ENCODE results near the gene GAS2. TPM values are rescaled to one million over a fixed set of nuclear protein-coding genes. Genes with fewer than 3 reads are reported as not detected.

GAS2 gene
- total and polyA plus RNA-seq, 9 of the 15 experiments (the other 6 are each of a cell fraction or from before 2014, with no cell fraction given), result 0.77 to 1.9 (median 1.1) TPM

DNA sequence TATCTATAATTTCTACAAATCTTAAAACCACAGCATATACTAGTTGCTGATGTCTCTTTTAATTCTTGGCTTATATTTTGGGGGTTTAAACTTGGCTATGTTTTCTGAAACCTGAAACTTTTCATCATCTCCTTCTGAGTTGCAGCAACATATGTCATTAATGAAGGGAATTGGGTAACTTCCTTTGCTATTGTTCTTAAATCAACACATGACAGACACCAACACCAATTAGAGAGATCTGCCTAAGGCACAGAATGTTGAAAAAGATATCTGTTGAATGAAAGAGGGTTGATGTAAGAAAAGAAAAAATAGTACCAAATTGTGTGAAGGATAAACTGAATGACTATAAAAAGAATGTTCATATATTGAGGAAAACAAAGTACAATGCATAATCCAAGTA is 10.3 kb upstream of the GAS2 start:
- ATAC-seq (no peak), DNase-seq (ENCODE audit: extremely low read depth in 1 of 4, low spot score in 3 of 4) (no peak), FAIRE-seq (no peak)
- Histone ChIP-seq H3K27ac (ENCODE audit: extremely low read depth, low read depth, low read length) (no peak overlapping the region), H3K79me2 (ENCODE audit: control insufficient read depth, insufficient read depth, low read length) (no peaks in the 10 kb centered on the region), H3K4me3 (no peak overlapping the region), H3K9ac (ENCODE audit: insufficient read depth in 1 of 2, low read depth in 2 of 2, low read length in 2 of 2) (no peak overlapping the region), H3K4me2 (ENCODE audit: insufficient read depth, low read length) (no peak overlapping the region), H3K9me1 (ENCODE audit: control insufficient read depth, insufficient read depth, low read length) (no peaks in the 10 kb centered on the region), H4K20me1 (replicated peaks; ENCODE audit: control insufficient read depth, insufficient read depth, low read length) (no peaks in the 10 kb centered on the region), H3K9me3 (replicated peaks; ENCODE audit: control insufficient read depth, insufficient read depth, low read depth, low read length) (no peaks in the 10 kb centered on the region), H3K27me3 (ENCODE audit: control insufficient read depth in 2 of 2, insufficient read depth in 2 of 2, low read length in 2 of 2) (no peaks in the 10 kb centered on the region), H2AFZ (ENCODE audit: low read depth, low read length) (no peak overlapping the region), H3K4me1 (replicated peaks in 1 of 2; ENCODE audit: control insufficient read depth in 2 of 2, insufficient read depth in 2 of 2, low read length in 2 of 2) (no peaks in the 10 kb centered on the region), H3K36me3 (ENCODE audit: control insufficient read depth, insufficient read depth, low read length) (no peaks in the 10 kb centered on the region)
- BruUV-seq (replicated peaks), result no TSS peak
- no peak for TF ChIP-seq ZNF695 (CRISPR knock-in tag; IDR thresholded peaks at IDR 0.05)
- no peak for TF ChIP-seq SRSF7 (optimal IDR thresholded peaks at IDR 0.05; ENCODE audit: low read depth, low read length)
- TF ChIP-seq, protein P1, sequence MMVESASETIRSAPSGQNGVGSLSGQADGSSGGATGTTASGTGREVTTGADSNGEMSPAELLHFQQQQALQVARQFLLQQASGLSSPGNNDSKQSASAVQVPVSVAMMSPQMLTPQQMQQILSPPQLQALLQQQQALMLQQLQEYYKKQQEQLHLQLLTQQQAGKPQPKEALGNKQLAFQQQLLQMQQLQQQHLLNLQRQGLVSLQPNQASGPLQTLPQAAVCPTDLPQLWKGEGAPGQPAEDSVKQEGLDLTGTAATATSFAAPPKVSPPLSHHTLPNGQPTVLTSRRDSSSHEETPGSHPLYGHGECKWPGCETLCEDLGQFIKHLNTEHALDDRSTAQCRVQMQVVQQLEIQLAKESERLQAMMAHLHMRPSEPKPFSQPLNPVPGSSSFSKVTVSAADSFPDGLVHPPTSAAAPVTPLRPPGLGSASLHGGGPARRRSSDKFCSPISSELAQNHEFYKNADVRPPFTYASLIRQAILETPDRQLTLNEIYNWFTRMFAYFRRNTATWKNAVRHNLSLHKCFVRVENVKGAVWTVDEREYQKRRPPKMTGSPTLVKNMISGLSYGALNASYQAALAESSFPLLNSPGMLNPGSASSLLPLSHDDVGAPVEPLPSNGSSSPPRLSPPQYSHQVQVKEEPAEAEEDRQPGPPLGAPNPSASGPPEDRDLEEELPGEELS (CRISPR knock-in tag; IDR thresholded peaks at IDR 0.05; ENCODE audit: borderline replicate concordance), result no peak
- TF ChIP-seq, protein P2, sequence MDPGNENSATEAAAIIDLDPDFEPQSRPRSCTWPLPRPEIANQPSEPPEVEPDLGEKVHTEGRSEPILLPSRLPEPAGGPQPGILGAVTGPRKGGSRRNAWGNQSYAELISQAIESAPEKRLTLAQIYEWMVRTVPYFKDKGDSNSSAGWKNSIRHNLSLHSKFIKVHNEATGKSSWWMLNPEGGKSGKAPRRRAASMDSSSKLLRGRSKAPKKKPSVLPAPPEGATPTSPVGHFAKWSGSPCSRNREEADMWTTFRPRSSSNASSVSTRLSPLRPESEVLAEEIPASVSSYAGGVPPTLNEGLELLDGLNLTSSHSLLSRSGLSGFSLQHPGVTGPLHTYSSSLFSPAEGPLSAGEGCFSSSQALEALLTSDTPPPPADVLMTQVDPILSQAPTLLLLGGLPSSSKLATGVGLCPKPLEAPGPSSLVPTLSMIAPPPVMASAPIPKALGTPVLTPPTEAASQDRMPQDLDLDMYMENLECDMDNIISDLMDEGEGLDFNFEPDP (CRISPR knock-in tag; IDR thresholded peaks at IDR 0.05), result no peak
- no peak for TF ChIP-seq HMG20B (CRISPR knock-in tag; IDR thresholded peaks at IDR 0.05)
- no peak for TF ChIP-seq SMARCA5 (IDR thresholded peaks at IDR 0.05)
- no peak for TF ChIP-seq ZNF79 (CRISPR knock-in tag; IDR thresholded peaks at IDR 0.05; ENCODE audit: low read depth)
- TF ChIP-seq STAG1 (CRISPR knock-in tag; IDR thresholded peaks at IDR 0.05; ENCODE audit: borderline replicate concordance), result no peak
- TF ChIP-seq, protein P3, sequence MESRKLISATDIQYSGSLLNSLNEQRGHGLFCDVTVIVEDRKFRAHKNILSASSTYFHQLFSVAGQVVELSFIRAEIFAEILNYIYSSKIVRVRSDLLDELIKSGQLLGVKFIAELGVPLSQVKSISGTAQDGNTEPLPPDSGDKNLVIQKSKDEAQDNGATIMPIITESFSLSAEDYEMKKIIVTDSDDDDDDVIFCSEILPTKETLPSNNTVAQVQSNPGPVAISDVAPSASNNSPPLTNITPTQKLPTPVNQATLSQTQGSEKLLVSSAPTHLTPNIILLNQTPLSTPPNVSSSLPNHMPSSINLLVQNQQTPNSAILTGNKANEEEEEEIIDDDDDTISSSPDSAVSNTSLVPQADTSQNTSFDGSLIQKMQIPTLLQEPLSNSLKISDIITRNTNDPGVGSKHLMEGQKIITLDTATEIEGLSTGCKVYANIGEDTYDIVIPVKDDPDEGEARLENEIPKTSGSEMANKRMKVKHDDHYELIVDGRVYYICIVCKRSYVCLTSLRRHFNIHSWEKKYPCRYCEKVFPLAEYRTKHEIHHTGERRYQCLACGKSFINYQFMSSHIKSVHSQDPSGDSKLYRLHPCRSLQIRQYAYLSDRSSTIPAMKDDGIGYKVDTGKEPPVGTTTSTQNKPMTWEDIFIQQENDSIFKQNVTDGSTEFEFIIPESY (CRISPR knock-in tag; IDR thresholded peaks at IDR 0.05), result no peak
- no peak for TF ChIP-seq ZBTB7A (IDR thresholded peaks at IDR 0.05; ENCODE audit: borderline replicate concordance, control insufficient read depth, low read depth, low read length)
- TF ChIP-seq PHF8 (IDR thresholded peaks at IDR 0.05; ENCODE audit: borderline replicate concordance, low read length), result no peak
- TF ChIP-seq ZNF75A (CRISPR knock-in tag; IDR thresholded peaks at IDR 0.05), result no peak
- intact Hi-C loops (cut with micrococcal nuclease) (no loop called here), in situ Hi-C loops (cut with MboI) (no loop called here)
- POLR2A ChIA-PET, result interaction anchor here (1.1 kb wide), 1 partner anchor 10 kb away, joined by 4 read pairs; the partner anchor contains the start of gene GAS2
- CTCF ChIA-PET (ENCODE audit: low intra/inter-chr PET ratio), result no interaction called here

All from K562 (cell line).